ENCODE measurements around the gene ESRP2. TPM values are rescaled to one million over a fixed set of nuclear protein-coding genes. Genes with fewer than 3 reads are reported as not detected.

Gene ESRP2
- total RNA-seq, 4 donors from 2014 or later, result 1.9 to 6.5 (median 4.2) TPM; not detected in 1

- DNase-seq (ENCODE audit: low spot score), result no peak
- TF ChIP-seq CTCF (IDR thresholded peaks at IDR 0.05), result no peak
- ATAC-seq (ENCODE audit: low FRiP score), result no peak
Observed at GRCh38 chr16:68255712-68256111, 19.8 kb upstream of the ESRP2 start.

GRCh38 chr16:68253721-68254120 lies 17.8 kb upstream of the ESRP2 start:
- ATAC-seq (ENCODE audit: low FRiP score) (no peak), DNase-seq (ENCODE audit: low spot score) (no peak)
- TF ChIP-seq CTCF (IDR thresholded peaks at IDR 0.05), result no peak

DNA sequence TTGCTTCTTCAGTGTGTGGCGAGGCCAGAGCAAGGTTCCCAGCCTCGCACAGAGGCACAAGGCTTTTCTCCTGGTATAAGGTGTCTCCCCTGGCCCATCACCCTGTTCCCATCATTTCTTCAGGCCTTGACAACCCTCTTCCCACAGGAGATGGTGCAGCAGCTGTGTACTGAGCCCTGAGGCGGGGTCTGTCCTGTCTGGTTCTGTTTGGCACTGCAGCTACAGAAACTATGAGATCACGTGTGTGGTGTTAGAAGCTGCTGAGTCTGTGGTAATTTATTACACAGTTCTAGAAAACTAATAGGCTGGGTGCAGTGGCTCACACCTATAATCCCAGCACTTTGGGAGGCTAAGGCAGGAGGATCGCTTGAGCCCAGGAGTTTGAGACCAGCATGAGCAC lies 16.5 kb upstream of the ESRP2 start:
- DNase-seq (ENCODE audit: low spot score) (no peak), ATAC-seq (ENCODE audit: low FRiP score) (no peak)
- TF ChIP-seq CTCF (IDR thresholded peaks at IDR 0.05), result no peak

- no peak for TF ChIP-seq CTCF (IDR thresholded peaks at IDR 0.05)
- no peak for ATAC-seq (ENCODE audit: low FRiP score)
- no peak for DNase-seq (ENCODE audit: low spot score)
Observed at GRCh38 chr16:68251832-68252231, 15.9 kb upstream of the ESRP2 start.

- DNase-seq (ENCODE audit: low spot score) (no peak), ATAC-seq (ENCODE audit: low FRiP score) (no peak)
- TF ChIP-seq CTCF (IDR thresholded peaks at IDR 0.05), result no peak
Observed at GRCh38 chr16:68250951-68251350, 15.0 kb upstream of the ESRP2 start.

GRCh38 chr16:68249371-68249770 lies 13.4 kb upstream of the ESRP2 start:
- TF ChIP-seq CTCF (IDR thresholded peaks at IDR 0.05), result no peak
- ATAC-seq (ENCODE audit: low FRiP score) (no peak), DNase-seq (ENCODE audit: low spot score) (no peak)

DNA sequence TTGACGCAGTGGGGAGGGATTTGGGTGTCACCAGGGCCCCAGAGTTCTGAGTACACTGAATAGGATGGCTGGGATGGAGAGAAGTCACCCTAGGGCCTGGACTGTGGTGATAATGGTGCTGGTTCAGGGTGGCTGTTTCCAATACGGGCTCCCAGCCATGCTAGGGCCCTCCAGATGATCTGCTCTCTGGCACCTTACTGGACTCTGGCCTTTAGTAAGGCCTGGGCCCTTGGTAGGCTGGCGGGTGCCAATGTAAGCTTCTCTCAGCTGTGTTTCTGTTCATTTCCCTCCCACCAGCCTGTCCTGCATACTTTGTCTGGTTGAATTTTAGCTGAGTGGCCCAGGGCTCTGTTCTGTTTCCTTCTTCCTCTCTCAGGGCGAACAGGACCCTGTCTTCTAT lies 12.0 kb upstream of the ESRP2 start:
- no peak for TF ChIP-seq CTCF (IDR thresholded peaks at IDR 0.05)
- no peak for ATAC-seq (ENCODE audit: low FRiP score)
- DNase-seq (ENCODE audit: low spot score), result no peak

Data from omental fat pad (tissue), 4 donors.